Lung (tissue), 12 donors: Measurements from ENCODE around the gene MECP2. TPM values are rescaled to one million over a fixed set of nuclear protein-coding genes. Genes with fewer than 3 reads are reported as not detected.

Source experiments
- ATAC-seq: fragments of 200-7000 bp; cut with Tn5 transposase; one replicate; pipeline ENCODE4 v1.9.1; 2020; ENCODE audit warnings: moderate number of reproducible peaks; ENCODE audit not compliant: insufficient read depth, low FRiP score
- DNase-seq, 3 donors: peaks; one replicate each; pipeline ENCODE4 v3.0.0-alpha.2; 2013 to 2017
- H3K27ac ChIP-seq, 2 donors: one replicate each; pipeline ENCODE4 v1.5.1; 2013; ENCODE audit warnings: mild to moderate bottlenecking in 2 of 2, moderate library complexity in 2 of 2, control low read depth in 1 of 2, inconsistent platforms in 1 of 2, low read depth in 1 of 2, low read length in 1 of 2
- H3K27me3 ChIP-seq, 3 donors: one replicate each; pipeline ENCODE4 v1.5.1; 2013; ENCODE audit warnings: low read length in 2 of 3; ENCODE audit not compliant: control insufficient read depth in 3 of 3, insufficient read depth in 3 of 3
- H3K36me3 ChIP-seq, 4 donors: one replicate each; pipeline ENCODE4 v1.5.1; 2013; ENCODE audit warnings: low read length in 4 of 4, mild to moderate bottlenecking in 1 of 4, moderate library complexity in 1 of 4; ENCODE audit not compliant: control insufficient read depth in 4 of 4, insufficient read depth in 4 of 4
- H3K4me1 ChIP-seq, 5 donors: one replicate each; pipeline ENCODE4 v1.5.1; 2013; ENCODE audit warnings: low read length in 5 of 5, mild to moderate bottlenecking in 2 of 5, moderate library complexity in 1 of 5; ENCODE audit not compliant: control insufficient read depth in 5 of 5, insufficient read depth in 5 of 5
- H3K4me3 ChIP-seq: one replicate; pipeline ENCODE4 v1.5.1; 2013; ENCODE audit warnings: mild to moderate bottlenecking, control low read depth, moderate library complexity
- H3K9ac ChIP-seq, 2 donors: one replicate each; pipeline ENCODE4 v1.5.1; 2013; ENCODE audit warnings: low read length in 2 of 2, control low read depth in 1 of 2; ENCODE audit not compliant: insufficient read depth in 1 of 2
- H3K9me3 ChIP-seq, 4 donors: one replicate each; pipeline ENCODE4 v1.5.1; 2013; ENCODE audit warnings: low read length in 3 of 4, mild to moderate bottlenecking in 1 of 4, moderate library complexity in 1 of 4; ENCODE audit not compliant: control insufficient read depth in 4 of 4, insufficient read depth in 3 of 4
- CTCF ChIP-seq: IDR thresholded peaks from 2 replicates; pipeline ENCODE4 v1.5.1; 2012; ENCODE audit warnings: mild to moderate bottlenecking; ENCODE audit errors: control extremely low read depth, extremely low read depth
- WGBS, 2 donors: extraction: QIAGEN DNeasy Blood & Tissue Kit; methylation state at CpG; one replicate each; pipeline ENCODE4 v1.1.7; 2013; 5-methylcytosine and 5-hydroxymethylcytosine counted together
- polyA plus RNA-seq, 2 donors: library from polyadenylated mRNA; stranded (reverse); fragments of 200-250 nt; gene quantifications; one replicate each; pipeline ENCODE4 v1.2.1, GENCODE V29; 2013
- total RNA-seq, 2 donors: library from RNA; depleted of rRNA in 1 of 2; stranded (reverse); fragments of >200 nt in 1 of 2; gene quantifications; one replicate each; pipeline ENCODE4 v1.2.1, GENCODE V29; 2014 to 2021
- donor health status: control.
- donor health status: control.
- donor health status: Bipolar disorder and iron deficiency.
- donor health status: healthy.
- donor health status: DM: yes; HTN: yes; CAD: no.

The MECP2 gene
- total and polyA plus RNA-seq, 4 donors: 20.4 to 62.9 (median 38.9) TPM

- peaks cover 0 to 4% (median 0%) of the 10 kb centered on the region in 3 donors for H3K27me3 ChIP-seq
- TF ChIP-seq CTCF: no peak
- H3K9me3 ChIP-seq: peaks cover 0 to 4% (median 0%) of the 10 kb centered on the region in 4 donors
- no peaks in the 10 kb centered on the region for H3K36me3 ChIP-seq
- 58 to 67% methylated on average over 1 of the region's 1 CpG for WGBS, 2 donors
- ATAC-seq (no peak), DNase-seq (no peak)
- no peak overlapping the region for H3K4me3 ChIP-seq
- peaks cover 0 to 10% (median 0%) of the 10 kb centered on the region in 5 donors for H3K4me1 ChIP-seq
- no peak overlapping the region for H3K9ac ChIP-seq
- no peak overlapping the region for H3K27ac ChIP-seq
Measured at GRCh38 chrX:154072192-154072591, 25.3 kb downstream of the MECP2 start.

- no peak overlapping the region for H3K27ac ChIP-seq
- no peak for TF ChIP-seq CTCF
Measured at GRCh38 chrX:154068560-154068959, 29.0 kb downstream of the MECP2 start.

GRCh38 chrX:154064637-154065435 lies 32.7 kb downstream of the MECP2 start:
- no peak overlapping the region for H3K27ac ChIP-seq
- DNase-seq: peak in 1 of 3 donors; percentile 17
- WGBS, 2 donors: 68 to 84% methylated on average over 6 to 9 of the region's 9 CpGs
- peaks cover 0 to 3% (median 0%) of the 10 kb centered on the region in 3 donors for H3K27me3 ChIP-seq
- no peak overlapping the region for H3K9ac ChIP-seq
- no peak for ATAC-seq
- peaks cover 0 to 24% (median 5%) of the 10 kb centered on the region in 5 donors for H3K4me1 ChIP-seq
- no peak for TF ChIP-seq CTCF
- no peaks in the 10 kb centered on the region for H3K9me3 ChIP-seq
- no peaks in the 10 kb centered on the region for H3K36me3 ChIP-seq
- H3K4me3 ChIP-seq: no peak overlapping the region

More at GRCh38 chrX:154068560-154068959, 29.0 kb downstream of the MECP2 start:
- H3K27me3 ChIP-seq: peaks cover 0 to 4% (median 0%) of the 10 kb centered on the region in 3 donors
- H3K9ac ChIP-seq: no peak overlapping the region
- H3K4me3 ChIP-seq: no peak overlapping the region
- DNase-seq: no peak
- H3K4me1 ChIP-seq: peaks cover 0 to 13% (median 0%) of the 10 kb centered on the region in 5 donors
- no peak for ATAC-seq
- WGBS, 2 donors: 62 to 67% methylated on average over 3 of the region's 3 CpGs
- no peaks in the 10 kb centered on the region for H3K9me3 ChIP-seq
- no peaks in the 10 kb centered on the region for H3K36me3 ChIP-seq
